ENCODE measurements around the gene LYZL1. TPM values are rescaled to one million over a fixed set of nuclear protein-coding genes. Genes with fewer than 3 reads are reported as not detected.
"Not testable (repeated sequence)": the region's sequence is repeated elsewhere in the genome, so short reads cannot be mapped to it uniquely, and the experiment has no call there.

Gene LYZL1
- total and polyA plus RNA-seq, 5 experiments from 2014 or later = not detected

DNA sequence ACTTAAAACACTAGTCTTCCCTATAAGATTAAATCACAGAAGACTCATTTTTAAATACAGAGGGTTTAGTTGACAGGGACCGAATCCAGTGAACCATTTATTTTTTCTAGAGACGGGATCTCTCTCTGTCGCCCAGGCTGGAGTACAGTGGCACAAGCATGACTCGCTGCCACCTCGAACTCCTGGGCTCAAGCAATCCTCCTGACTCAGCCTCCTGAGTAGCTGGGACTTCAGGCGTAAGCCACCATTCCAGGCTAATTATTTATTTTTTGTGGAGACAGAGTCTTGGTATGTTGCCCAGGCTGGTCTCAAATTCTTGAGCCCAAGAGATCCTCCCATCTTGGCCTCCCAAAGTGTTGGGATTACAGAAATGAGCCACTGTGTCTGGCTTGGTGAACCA lies 20.9 kb upstream of the LYZL1 start:
- ATAC-seq = no peak
- H3K4me1 Mint-ChIP-seq = no peaks in the 10 kb centered on the region
- peaks cover 0 to 3% (median 0%) of the 10 kb centered on the region in 9 donors for H3K9me3 Mint-ChIP-seq
- peaks cover 5 to 11% (median 9%) of the 10 kb centered on the region in 5 donors for H3K27me3 Mint-ChIP-seq
- no peak overlapping the region for H3K27ac Mint-ChIP-seq
- no peak for DNase-seq
- no peaks in the 10 kb centered on the region for H3K36me3 Mint-ChIP-seq
- no peak overlapping the region for H3K4me3 Mint-ChIP-seq
- POLR2A ChIA-PET = no interaction called here

DNA sequence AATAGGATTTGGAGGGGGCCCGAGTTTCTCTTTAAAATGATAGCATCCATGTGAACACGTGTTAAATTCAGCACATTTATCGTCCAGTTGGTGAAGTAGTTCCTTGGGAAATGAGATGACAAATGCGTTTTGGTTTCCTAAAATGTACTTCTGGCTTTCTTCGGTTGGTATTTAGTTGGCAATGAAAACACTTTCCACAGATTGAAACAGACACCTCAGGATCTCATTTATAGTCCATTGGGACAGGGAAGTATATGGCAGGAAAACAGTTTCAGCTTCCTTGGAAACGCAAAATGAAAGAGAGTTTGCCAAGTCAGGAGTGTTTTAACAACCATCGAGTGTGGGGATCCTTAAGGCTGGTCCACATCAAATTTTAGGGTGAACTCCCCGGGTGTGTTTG lies 19.4 kb upstream of the LYZL1 start:
- Mint-ChIP-seq H3K9me3 (peaks cover 0 to 3% (median 0%) of the 10 kb centered on the region in 9 donors), H3K27me3 (peaks cover 0 to 7% (median 5%) of the 10 kb centered on the region in 5 donors), H3K4me3 (no peak overlapping the region), H3K4me1 (no peaks in the 10 kb centered on the region), H3K27ac (no peak overlapping the region), H3K36me3 (no peaks in the 10 kb centered on the region)
- DNase-seq = no peak
- POLR2A ChIA-PET = no interaction called here
- no peak for ATAC-seq

DNA sequence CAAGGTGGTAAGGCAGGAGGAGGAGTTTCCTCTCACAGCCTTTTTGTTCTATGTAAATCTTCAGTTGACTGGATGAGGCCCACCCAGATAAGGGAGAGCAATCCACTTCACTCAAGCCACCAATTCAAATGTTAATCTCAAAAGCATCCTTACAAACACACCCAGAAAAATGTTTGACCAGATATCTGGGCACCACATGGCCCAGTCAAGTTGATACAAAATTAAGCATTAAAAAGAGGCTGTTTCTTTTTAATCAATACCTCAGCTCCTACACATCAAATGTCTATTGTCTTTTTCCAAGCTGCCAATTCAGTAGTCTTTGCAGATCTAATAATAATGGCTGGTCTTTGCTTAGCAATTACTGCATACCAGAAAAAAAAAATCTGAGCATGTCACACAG lies 18.0 kb upstream of the LYZL1 start:
- Mint-ChIP-seq H3K9me3 (peaks cover 0 to 3% (median 0%) of the 10 kb centered on the region in 9 donors), H3K4me3 (no peak overlapping the region), H3K4me1 (no peaks in the 10 kb centered on the region), H3K27me3 (peaks cover 0 to 7% (median 3%) of the 10 kb centered on the region in 5 donors), H3K36me3 (no peaks in the 10 kb centered on the region), H3K27ac (no peak overlapping the region)
- no peak for ATAC-seq
- POLR2A ChIA-PET = no interaction called here
- DNase-seq = no peak

DNA sequence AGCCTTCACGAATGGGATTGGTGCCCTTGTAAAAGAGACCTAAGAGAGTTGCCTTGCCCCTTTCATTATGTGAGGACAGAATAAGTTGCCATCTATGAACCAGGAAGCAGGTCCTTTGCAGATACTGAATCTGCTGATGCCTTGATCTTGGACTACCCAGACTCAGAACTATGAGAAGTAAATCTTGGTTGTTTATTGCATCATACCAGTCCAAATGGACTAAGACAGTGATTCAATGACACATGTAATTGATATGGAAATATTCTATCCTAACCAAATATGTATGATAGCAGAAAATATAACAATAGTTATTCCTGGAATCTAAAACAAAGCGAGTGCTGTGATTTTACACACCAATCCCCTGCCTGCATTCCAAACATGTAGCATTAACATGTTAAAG lies 17.0 kb upstream of the LYZL1 start:
- Mint-ChIP-seq H3K4me3 (no peak overlapping the region), H3K27ac (no peak overlapping the region), H3K4me1 (no peaks in the 10 kb centered on the region), H3K27me3 (peaks cover 0 to 7% (median 3%) of the 10 kb centered on the region in 5 donors), H3K36me3 (no peaks in the 10 kb centered on the region), H3K9me3 (peaks cover 0 to 3% (median 0%) of the 10 kb centered on the region in 9 donors)
- DNase-seq = no peak
- POLR2A ChIA-PET = no interaction called here
- no peak for ATAC-seq

DNA sequence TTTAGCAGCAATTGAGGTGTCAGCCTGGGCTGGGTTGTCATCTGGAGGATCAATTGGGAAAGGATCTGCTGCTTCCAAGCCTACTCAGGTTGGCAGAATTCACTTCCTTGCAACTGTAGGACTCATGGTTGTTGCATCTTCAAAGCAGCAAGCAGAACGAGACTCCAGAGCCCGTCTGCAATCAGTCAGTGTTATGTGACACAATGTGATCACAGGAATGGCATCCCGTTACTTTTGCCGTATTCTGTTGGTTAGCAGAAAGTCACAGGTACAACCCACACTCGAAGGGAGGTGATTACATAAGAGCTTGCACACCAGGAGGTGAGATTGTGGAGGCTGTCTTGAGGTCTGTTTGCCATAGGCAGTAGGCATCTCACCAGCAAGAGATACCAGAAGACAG lies 15.4 kb upstream of the LYZL1 start:
- no peaks in the 10 kb centered on the region for H3K36me3 Mint-ChIP-seq

DNA sequence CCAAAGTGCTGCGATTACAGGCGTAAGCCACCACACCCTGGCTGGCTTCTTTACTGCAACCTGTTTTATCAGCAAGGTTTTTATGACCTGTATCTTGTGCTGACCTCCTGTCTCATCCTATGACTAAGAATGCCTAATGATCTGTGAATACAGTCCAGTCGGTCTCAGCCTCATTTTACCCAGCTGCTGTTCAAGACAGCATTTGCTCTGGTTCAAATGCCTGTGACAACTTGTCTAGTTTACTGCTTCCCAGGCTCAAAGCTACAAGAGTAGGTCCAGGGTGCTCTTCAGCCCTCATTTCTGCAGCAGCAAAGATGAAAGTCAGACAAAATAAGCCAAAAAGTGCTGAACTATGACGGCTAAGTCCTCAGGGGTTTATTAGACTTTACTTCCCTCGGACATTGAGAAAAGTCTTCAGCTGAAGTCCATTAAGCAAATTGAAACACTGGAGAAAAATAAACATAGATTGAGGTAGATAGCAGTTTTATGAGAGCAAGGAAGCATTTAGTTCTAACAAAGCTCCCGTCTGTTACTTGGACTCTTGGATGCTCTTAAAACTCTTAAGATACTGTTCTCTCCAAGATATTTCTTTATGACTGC lies 12.5 kb upstream of the LYZL1 start:
- Mint-ChIP-seq H3K36me3 (no peaks in the 10 kb centered on the region), H3K4me3 (no peak overlapping the region), H3K27me3 (peaks cover 1 to 7% (median 3%) of the 10 kb centered on the region in 5 donors), H3K27ac (no peak overlapping the region), H3K4me1 (no peaks in the 10 kb centered on the region), H3K9me3 (no peaks in the 10 kb centered on the region)
- no peak for DNase-seq
- no peak for ATAC-seq
- POLR2A ChIA-PET = no interaction called here

More for the DNA sequence above, 15.4 kb upstream of the LYZL1 start:
- ATAC-seq (no peak), DNase-seq (no peak)
- H3K4me3 Mint-ChIP-seq = no peak overlapping the region
- POLR2A ChIA-PET = no interaction called here
- H3K27ac Mint-ChIP-seq = no peak overlapping the region
- peaks cover 0 to 7% (median 3%) of the 10 kb centered on the region in 5 donors for H3K27me3 Mint-ChIP-seq
- peaks cover 0 to 3% (median 0%) of the 10 kb centered on the region in 9 donors for H3K9me3 Mint-ChIP-seq
- no peaks in the 10 kb centered on the region for H3K4me1 Mint-ChIP-seq

DNA sequence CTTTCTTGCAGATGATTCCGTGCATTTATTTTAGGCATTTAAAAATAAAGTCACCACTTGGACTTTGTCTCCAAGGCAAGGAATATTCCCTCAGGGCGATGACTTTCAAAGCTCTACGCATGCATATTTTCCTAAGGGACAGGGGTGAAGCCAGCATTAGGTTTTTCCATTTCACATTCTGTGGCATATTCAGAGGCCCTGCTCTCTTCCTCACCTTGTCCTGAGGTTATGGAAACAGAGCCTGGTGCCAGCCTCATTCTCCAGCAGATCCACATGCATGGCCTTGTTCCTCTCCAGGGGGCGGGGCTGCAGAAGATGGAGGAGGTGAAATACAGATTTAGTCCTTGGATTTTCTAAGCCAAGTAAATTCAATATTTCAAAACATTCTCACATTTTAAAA lies 11.6 kb upstream of the LYZL1 start:
- POLR2A ChIA-PET = no interaction called here
- no peak overlapping the region for H3K27ac Mint-ChIP-seq

DNA sequence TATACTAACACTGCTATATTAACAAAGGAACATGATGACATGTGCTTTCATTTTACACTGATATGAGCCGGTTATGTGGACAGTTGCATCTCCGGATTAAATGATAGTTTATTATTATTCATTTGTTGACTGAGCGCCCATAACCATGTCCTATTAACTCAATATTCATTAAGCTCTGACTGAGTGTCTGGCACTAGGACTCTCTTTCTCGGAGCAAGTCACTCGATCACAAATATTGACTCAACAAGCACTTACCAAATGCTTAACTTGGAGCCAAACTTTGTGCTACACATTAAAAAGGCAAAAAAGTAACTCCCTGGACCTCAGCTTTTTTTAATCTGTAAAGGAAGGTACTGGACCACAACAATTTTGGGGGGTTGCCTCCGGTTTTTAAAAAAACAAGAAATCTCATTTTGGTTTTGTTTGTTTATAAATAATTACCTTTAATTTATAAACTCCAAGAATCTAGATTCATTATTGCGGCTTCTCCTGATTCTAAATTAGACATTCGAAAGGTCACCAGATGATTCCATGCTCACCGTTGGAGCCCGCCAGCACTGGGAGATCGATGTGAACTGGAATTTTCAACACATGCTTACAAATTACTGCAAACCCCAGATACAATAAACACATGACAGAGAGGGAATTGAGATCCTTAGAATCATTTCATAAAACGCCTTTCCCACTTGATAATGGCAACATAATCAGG lies 8.9 kb upstream of the LYZL1 start:
- Mint-ChIP-seq H3K9me3 (no peaks in the 10 kb centered on the region), H3K27ac (no peak overlapping the region), H3K4me3 (no peak overlapping the region), H3K4me1 (no peaks in the 10 kb centered on the region), H3K27me3 (peaks cover 0 to 15% (median 6%) of the 10 kb centered on the region in 5 donors), H3K36me3 (no peaks in the 10 kb centered on the region)
- POLR2A ChIA-PET = no interaction called here
- no peak for DNase-seq
- no peak for ATAC-seq

More for the DNA sequence above, 11.6 kb upstream of the LYZL1 start:
- no peaks in the 10 kb centered on the region for H3K4me1 Mint-ChIP-seq
- H3K27me3 Mint-ChIP-seq = peaks cover 1 to 7% (median 3%) of the 10 kb centered on the region in 5 donors
- H3K36me3 Mint-ChIP-seq = no peaks in the 10 kb centered on the region
- ATAC-seq (no peak), DNase-seq (no peak)
- no peak overlapping the region for H3K4me3 Mint-ChIP-seq
- no peaks in the 10 kb centered on the region for H3K9me3 Mint-ChIP-seq

DNA sequence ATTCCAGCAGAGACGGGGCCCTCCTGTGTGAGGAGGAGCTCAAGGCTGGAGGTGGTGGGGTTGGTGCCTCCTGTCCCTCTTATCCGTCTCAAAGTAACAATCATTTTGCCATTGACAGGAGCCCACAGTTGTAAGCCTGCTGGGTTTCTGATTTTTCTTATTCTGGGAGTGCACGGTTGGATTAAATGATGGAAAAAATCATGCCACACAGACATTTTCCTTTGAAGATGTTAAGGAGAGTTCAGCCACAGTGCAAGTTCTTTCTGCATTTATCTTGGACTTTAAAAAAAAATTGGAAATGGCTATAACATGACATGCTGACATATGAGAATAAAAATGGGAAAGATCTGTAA lies 8.4 kb upstream of the LYZL1 start:
- no peak for DNase-seq
- Mint-ChIP-seq H3K36me3 (no peaks in the 10 kb centered on the region), H3K4me3 (no peak overlapping the region), H3K27me3 (peaks cover 0 to 17% (median 6%) of the 10 kb centered on the region in 5 donors), H3K4me1 (no peaks in the 10 kb centered on the region), H3K27ac (no peak overlapping the region), H3K9me3 (no peaks in the 10 kb centered on the region)
- POLR2A ChIA-PET = no interaction called here
- ATAC-seq = no peak

DNA sequence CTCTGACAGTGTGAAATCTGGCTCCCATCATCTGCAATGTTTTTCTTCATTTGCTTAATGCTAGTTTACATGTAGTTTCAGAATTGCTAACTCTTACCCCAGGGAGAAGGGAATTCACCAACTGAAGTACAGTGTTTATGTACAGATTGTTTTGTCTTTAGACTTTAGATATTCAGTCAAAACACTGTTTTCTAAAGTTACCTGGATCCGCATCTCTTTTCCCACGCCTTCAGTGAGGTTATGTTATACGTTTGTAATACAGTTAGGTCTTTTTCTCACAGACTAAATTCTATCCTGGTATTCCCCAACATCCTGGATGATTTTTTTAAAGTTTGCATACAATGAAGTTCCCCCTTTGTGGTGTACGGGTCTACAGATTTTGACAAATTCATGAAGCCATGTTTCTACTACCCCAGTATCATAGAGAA lies 3.2 kb upstream of the LYZL1 start:
- H3K27me3 Mint-ChIP-seq = peaks cover 5 to 42% (median 12%) of the 10 kb centered on the region in 5 donors
- no peaks in the 10 kb centered on the region for H3K9me3 Mint-ChIP-seq
- DNase-seq = no peak
- ATAC-seq = no peak
- H3K4me3 Mint-ChIP-seq = no peak overlapping the region
- H3K27ac Mint-ChIP-seq = no peak overlapping the region
- POLR2A ChIA-PET = no interaction called here
- no peaks in the 10 kb centered on the region for H3K36me3 Mint-ChIP-seq
- no peaks in the 10 kb centered on the region for H3K4me1 Mint-ChIP-seq

DNA sequence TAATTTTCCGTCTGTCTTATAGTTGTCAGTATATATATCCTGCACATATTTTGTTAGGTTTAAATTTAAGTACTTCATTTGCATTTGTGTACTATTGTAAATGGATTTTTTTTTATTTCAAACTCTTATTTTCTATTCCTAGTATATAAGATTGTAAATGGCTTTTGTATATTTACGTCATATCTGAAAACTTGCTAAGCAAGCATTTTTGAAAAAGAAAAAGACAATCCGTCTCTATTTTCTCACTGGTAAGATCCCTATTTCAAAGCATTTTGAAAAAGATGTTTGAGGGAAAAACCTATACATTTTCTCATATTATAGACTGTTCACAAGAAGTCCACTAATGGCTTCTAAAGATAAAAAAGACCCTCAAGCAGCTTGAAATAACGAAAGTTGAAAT lies 1.2 kb upstream of the LYZL1 start:
- peaks cover 14 to 49% (median 15%) of the 10 kb centered on the region in 5 donors for H3K27me3 Mint-ChIP-seq
- POLR2A ChIA-PET = no interaction called here

DNA sequence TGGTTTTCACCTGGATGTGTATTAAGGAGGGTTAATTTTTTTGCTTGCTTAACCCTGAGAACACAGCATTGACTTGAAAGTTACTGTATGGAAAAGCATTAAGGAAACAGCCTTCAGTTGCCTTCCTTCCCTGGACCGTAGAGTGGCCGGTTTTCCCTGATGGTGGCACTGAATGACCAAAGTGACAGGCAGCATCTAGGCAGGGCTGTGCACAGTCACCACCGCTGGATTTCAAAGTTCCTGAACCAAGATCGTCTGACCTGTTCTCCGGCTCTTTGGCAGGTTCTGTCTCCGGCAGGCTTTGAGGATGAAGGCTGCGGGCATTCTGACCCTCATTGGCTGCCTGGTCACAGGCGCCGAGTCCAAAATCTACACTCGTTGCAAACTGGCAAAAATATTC lies 2.7 kb downstream of the LYZL1 start:
- H3K36me3 Mint-ChIP-seq, H3K4me1 Mint-ChIP-seq, ATAC-seq, H3K27ac Mint-ChIP-seq, H3K9me3 Mint-ChIP-seq, POLR2A ChIA-PET, H3K4me3 Mint-ChIP-seq, DNase-seq: not testable (repeated sequence)
- H3K27me3 Mint-ChIP-seq = peaks cover 14 to 65% (median 29%) of the 10 kb centered on the region in 5 donors

More for the DNA sequence above, 1.2 kb upstream of the LYZL1 start:
- H3K9me3 Mint-ChIP-seq = no peaks in the 10 kb centered on the region
- H3K4me1 Mint-ChIP-seq = no peaks in the 10 kb centered on the region
- no peak for DNase-seq
- H3K36me3 Mint-ChIP-seq = no peaks in the 10 kb centered on the region
- H3K27ac Mint-ChIP-seq = no peak overlapping the region
- ATAC-seq = no peak
- H3K4me3 Mint-ChIP-seq = no peak overlapping the region

DNA sequence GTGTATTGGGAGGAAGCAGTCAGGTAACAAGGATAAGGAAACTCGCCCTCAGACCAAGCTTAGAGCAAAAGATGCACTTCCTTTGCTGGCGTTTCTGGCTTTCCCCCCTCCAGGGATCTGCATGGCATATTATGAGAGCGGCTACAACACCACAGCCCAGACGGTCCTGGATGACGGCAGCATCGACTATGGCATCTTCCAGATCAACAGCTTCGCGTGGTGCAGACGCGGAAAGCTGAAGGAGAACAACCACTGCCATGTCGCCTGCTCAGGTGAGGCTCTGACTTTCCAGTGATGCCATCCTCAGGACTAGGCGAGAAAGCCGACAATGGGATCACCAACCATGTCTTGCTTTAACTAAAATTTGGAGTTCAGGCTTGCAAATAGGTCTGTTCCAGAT lies 3.5 kb downstream of the LYZL1 start:
- H3K36me3 Mint-ChIP-seq, H3K27ac Mint-ChIP-seq, H3K4me3 Mint-ChIP-seq, DNase-seq, H3K9me3 Mint-ChIP-seq, H3K4me1 Mint-ChIP-seq, POLR2A ChIA-PET, ATAC-seq: not testable (repeated sequence)
- H3K27me3 Mint-ChIP-seq = peaks cover 12 to 56% (median 29%) of the 10 kb centered on the region in 5 donors

DNA sequence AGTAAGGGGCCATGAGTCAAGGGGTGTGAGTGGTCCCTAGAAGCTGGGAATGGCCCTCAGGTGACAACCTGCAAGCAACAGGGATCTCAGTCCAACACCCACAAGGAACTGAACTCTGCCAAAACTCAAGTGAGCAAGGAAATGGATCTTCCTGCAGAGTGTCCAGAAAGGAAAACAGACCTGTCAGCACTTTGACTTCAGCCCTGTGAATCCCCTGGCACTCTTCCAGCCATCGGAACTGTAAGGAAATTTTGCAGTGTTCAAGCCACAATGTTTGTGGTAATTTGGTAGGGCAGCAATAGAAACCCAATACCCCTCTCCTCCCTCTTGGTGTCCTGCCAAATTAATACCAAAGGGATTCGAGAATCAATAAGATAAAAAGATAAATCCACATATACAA lies 6.9 kb downstream of the LYZL1 start:
- peaks cover 0 to 26% (median 8%) of the 10 kb centered on the region in 9 donors for H3K9me3 Mint-ChIP-seq
- H3K4me1 Mint-ChIP-seq = no peaks in the 10 kb centered on the region
- DNase-seq (no peak), ATAC-seq (no peak)
- POLR2A ChIA-PET = no interaction called here
- H3K4me3 Mint-ChIP-seq = no peak overlapping the region
- H3K27me3 Mint-ChIP-seq = peaks cover 10 to 38% (median 24%) of the 10 kb centered on the region in 5 donors
- no peak overlapping the region for H3K27ac Mint-ChIP-seq
- peaks cover 0 to 7% (median 0%) of the 10 kb centered on the region in 3 donors for H3K36me3 Mint-ChIP-seq
